PC-3 (cell line): ENCODE measurements around the gene ARHGAP9.

ENCODE experiments used
- CTCF ChIP-seq: fragments of 300-600 bp; sonication (generic); conservative IDR thresholded peaks from 2 replicates; pipeline ENCODE4 v1.5.1; 2017; ENCODE audit warnings: antibody characterized with exemption, low read depth, mild to moderate bottlenecking, low read length
- EZH2 ChIP-seq: fragments of 300-600 bp; sonication (generic); IDR thresholded peaks from one replicate; pipeline ENCODE4 v1.6.1; 2017; ENCODE audit warnings: antibody characterized with exemption, mild to moderate bottlenecking, low read length; ENCODE audit not compliant: unreplicated experiment
- EZH2phosphoT487 ChIP-seq: fragments of 300-600 bp; sonication (generic); IDR thresholded peaks from 2 replicates; pipeline ENCODE4 v1.6.1; 2018; ENCODE audit warnings: mild to moderate bottlenecking, antibody characterized with exemption, low read length, borderline replicate concordance

GRCh38 chr12:57473886-57474285 is 5.8 kb downstream of the ARHGAP9 start:
- TF ChIP-seq CTCF: no peak
- TF ChIP-seq EZH2: no peak
- TF ChIP-seq EZH2phosphoT487: no peak
